Measurements from ENCODE around the gene FAM209A. TPM values are rescaled to one million over a fixed set of nuclear protein-coding genes. Genes with fewer than 3 reads are reported as not detected.

The FAM209A gene
- total and polyA plus RNA-seq, 5 donors from 2014 or later = 0.43 to 6.1 (median 0.68) TPM

GRCh38 chr20:56511926-56512325 lies 12.6 kb upstream of the FAM209A start:
- DNase-seq (no peak), ATAC-seq (ENCODE audit: low read depth in 2 of 2) (no peak)
- Mint-ChIP-seq H3K9me3 (no peaks in the 10 kb centered on the region), H3K27ac (no peak overlapping the region), H3K27me3 (no peaks in the 10 kb centered on the region), H3K4me3 (no peak overlapping the region), H3K36me3 (peaks cover 30% of the 10 kb centered on the region), H3K4me1 (peaks cover 0 to 5% (median 0%) of the 10 kb centered on the region in 4 donors)
- no peaks in the 10 kb centered on the region for H3K4me1 ChIP-seq (ENCODE audit: control insufficient read depth, insufficient read depth, low read length, poor library complexity, severe bottlenecking)
- H3K27me3 ChIP-seq (ENCODE audit: control insufficient read depth, insufficient read depth, low read length) = no peaks in the 10 kb centered on the region
- H3K27ac ChIP-seq (ENCODE audit: insufficient read depth, low read length, poor library complexity, severe bottlenecking) = no peak overlapping the region
- H3K36me3 ChIP-seq (ENCODE audit: control insufficient read depth, insufficient read depth, low read length) = peaks cover 42% of the 10 kb centered on the region
- no peaks in the 10 kb centered on the region for H3K9me3 ChIP-seq (ENCODE audit: control insufficient read depth in 2 of 2, low read length in 2 of 2)
- no peak overlapping the region for H3K4me3 ChIP-seq (ENCODE audit: low read depth, low read length)

- Mint-ChIP-seq H3K9me3 (peaks cover 0 to 4% (median 0%) of the 10 kb centered on the region in 7 donors), H3K36me3 (peaks cover 46% of the 10 kb centered on the region)
These were observed 11.1 kb upstream of the FAM209A start for GRCh38 chr20:56513161-56514150.

GRCh38 chr20:56516631-56517030 lies 7.9 kb upstream of the FAM209A start:
- Histone ChIP-seq H3K36me3 (ENCODE audit: control insufficient read depth, insufficient read depth, low read length) (peaks cover 76% of the 10 kb centered on the region), H3K27me3 (ENCODE audit: control insufficient read depth, insufficient read depth, low read length) (no peaks in the 10 kb centered on the region), H3K4me3 (ENCODE audit: low read depth, low read length) (no peak overlapping the region), H3K27ac (ENCODE audit: insufficient read depth, low read length, poor library complexity, severe bottlenecking) (no peak overlapping the region), H3K9me3 (ENCODE audit: control insufficient read depth in 2 of 2, low read length in 2 of 2) (peaks cover 9 to 33% of the 10 kb centered on the region in 2 experiments), H3K4me1 (ENCODE audit: control insufficient read depth, insufficient read depth, low read length, poor library complexity, severe bottlenecking) (no peaks in the 10 kb centered on the region)
- H3K4me1 Mint-ChIP-seq = peaks cover 0 to 2% (median 0%) of the 10 kb centered on the region in 4 donors
- H3K4me3 Mint-ChIP-seq = no peak overlapping the region
- no peaks in the 10 kb centered on the region for H3K27me3 Mint-ChIP-seq
- DNase-seq (no peak), ATAC-seq (ENCODE audit: low read depth in 2 of 2) (no peak)
- peaks cover 62% of the 10 kb centered on the region for H3K36me3 Mint-ChIP-seq
- peak overlapping the region in 1 of 3 donors; percentile 31 for H3K27ac Mint-ChIP-seq
- peaks cover 0 to 22% (median 5%) of the 10 kb centered on the region in 7 donors for H3K9me3 Mint-ChIP-seq

More at GRCh38 chr20:56513161-56514150, 11.1 kb upstream of the FAM209A start:
- H3K27ac ChIP-seq (ENCODE audit: insufficient read depth, low read length, poor library complexity, severe bottlenecking) = no peak overlapping the region
- H3K4me3 ChIP-seq (ENCODE audit: low read depth, low read length) = no peak overlapping the region
- no peaks in the 10 kb centered on the region for H3K27me3 Mint-ChIP-seq
- H3K4me1 Mint-ChIP-seq = peaks cover 0 to 2% (median 0%) of the 10 kb centered on the region in 4 donors
- no peaks in the 10 kb centered on the region for H3K27me3 ChIP-seq (ENCODE audit: control insufficient read depth, insufficient read depth, low read length)
- H3K4me3 Mint-ChIP-seq = no peak overlapping the region
- peaks cover 54% of the 10 kb centered on the region for H3K36me3 ChIP-seq (ENCODE audit: control insufficient read depth, insufficient read depth, low read length)
- peaks cover 0 to 2% of the 10 kb centered on the region in 2 experiments for H3K9me3 ChIP-seq (ENCODE audit: control insufficient read depth in 2 of 2, low read length in 2 of 2)
- H3K27ac Mint-ChIP-seq = no peak overlapping the region
- DNase-seq (no peak), ATAC-seq (ENCODE audit: low read depth in 2 of 2) (no peak)
- no peaks in the 10 kb centered on the region for H3K4me1 ChIP-seq (ENCODE audit: control insufficient read depth, insufficient read depth, low read length, poor library complexity, severe bottlenecking)

- Mint-ChIP-seq H3K27me3 (no peaks in the 10 kb centered on the region), H3K4me1 (peaks cover 0 to 2% (median 0%) of the 10 kb centered on the region in 4 donors), H3K9me3 (peaks cover 0 to 26% (median 5%) of the 10 kb centered on the region in 7 donors), H3K36me3 (peaks cover 62% of the 10 kb centered on the region), H3K4me3 (no peak overlapping the region), H3K27ac (no peak overlapping the region)
- no peak overlapping the region for H3K4me3 ChIP-seq (ENCODE audit: low read depth, low read length)
- no peaks in the 10 kb centered on the region for H3K27me3 ChIP-seq (ENCODE audit: control insufficient read depth, insufficient read depth, low read length)
- DNase-seq (no peak), ATAC-seq (ENCODE audit: low read depth in 2 of 2) (no peak)
- peaks cover 9 to 33% of the 10 kb centered on the region in 2 experiments for H3K9me3 ChIP-seq (ENCODE audit: control insufficient read depth in 2 of 2, low read length in 2 of 2)
- peaks cover 74% of the 10 kb centered on the region for H3K36me3 ChIP-seq (ENCODE audit: control insufficient read depth, insufficient read depth, low read length)
- no peak overlapping the region for H3K27ac ChIP-seq (ENCODE audit: insufficient read depth, low read length, poor library complexity, severe bottlenecking)
- no peaks in the 10 kb centered on the region for H3K4me1 ChIP-seq (ENCODE audit: control insufficient read depth, insufficient read depth, low read length, poor library complexity, severe bottlenecking)
These were observed 7.3 kb upstream of the FAM209A start for GRCh38 chr20:56517211-56517610.

GRCh38 chr20:56517641-56518040 lies 6.9 kb upstream of the FAM209A start:
- DNase-seq (no peak), ATAC-seq (ENCODE audit: low read depth in 2 of 2) (no peak)
- peaks cover 0 to 2% (median 0%) of the 10 kb centered on the region in 4 donors for H3K4me1 Mint-ChIP-seq
- no peaks in the 10 kb centered on the region for H3K27me3 Mint-ChIP-seq
- Histone ChIP-seq H3K36me3 (ENCODE audit: control insufficient read depth, insufficient read depth, low read length) (peaks cover 70% of the 10 kb centered on the region), H3K9me3 (ENCODE audit: control insufficient read depth in 2 of 2, low read length in 2 of 2) (peaks cover 9 to 33% of the 10 kb centered on the region in 2 experiments), H3K27ac (ENCODE audit: insufficient read depth, low read length, poor library complexity, severe bottlenecking) (no peak overlapping the region), H3K4me3 (ENCODE audit: low read depth, low read length) (no peak overlapping the region), H3K4me1 (ENCODE audit: control insufficient read depth, insufficient read depth, low read length, poor library complexity, severe bottlenecking) (no peaks in the 10 kb centered on the region), H3K27me3 (ENCODE audit: control insufficient read depth, insufficient read depth, low read length) (no peaks in the 10 kb centered on the region)
- H3K36me3 Mint-ChIP-seq = peaks cover 62% of the 10 kb centered on the region
- H3K27ac Mint-ChIP-seq = no peak overlapping the region
- H3K4me3 Mint-ChIP-seq = no peak overlapping the region
- H3K9me3 Mint-ChIP-seq = peaks cover 0 to 26% (median 5%) of the 10 kb centered on the region in 7 donors

- DNase-seq = no peak
- peaks cover 65% of the 10 kb centered on the region for H3K36me3 ChIP-seq (ENCODE audit: control insufficient read depth, insufficient read depth, low read length)
- peaks cover 0 to 3% (median 3%) of the 10 kb centered on the region in 4 donors for H3K4me1 Mint-ChIP-seq
- H3K27ac ChIP-seq (ENCODE audit: insufficient read depth, low read length, poor library complexity, severe bottlenecking) = no peak overlapping the region
- H3K9me3 Mint-ChIP-seq = peaks cover 0 to 26% (median 5%) of the 10 kb centered on the region in 7 donors
- H3K27me3 Mint-ChIP-seq = no peaks in the 10 kb centered on the region
- peaks cover 2% of the 10 kb centered on the region for H3K4me1 ChIP-seq (ENCODE audit: control insufficient read depth, insufficient read depth, low read length, poor library complexity, severe bottlenecking)
- no peak overlapping the region for H3K27ac Mint-ChIP-seq
- no peak overlapping the region for H3K4me3 Mint-ChIP-seq
- no peaks in the 10 kb centered on the region for H3K27me3 ChIP-seq (ENCODE audit: control insufficient read depth, insufficient read depth, low read length)
- no peak for ATAC-seq (ENCODE audit: low read depth in 2 of 2)
- H3K36me3 Mint-ChIP-seq = peaks cover 61% of the 10 kb centered on the region
- no peak overlapping the region for H3K4me3 ChIP-seq (ENCODE audit: low read depth, low read length)
- H3K9me3 ChIP-seq (ENCODE audit: control insufficient read depth in 2 of 2, low read length in 2 of 2) = peaks cover 9 to 33% of the 10 kb centered on the region in 2 experiments
These were observed 6.4 kb upstream of the FAM209A start for GRCh38 chr20:56518126-56518525.

GRCh38 chr20:56518721-56519398 lies 5.7 kb upstream of the FAM209A start:
- H3K9me3 ChIP-seq (ENCODE audit: control insufficient read depth in 2 of 2, low read length in 2 of 2) = peaks cover 9 to 33% of the 10 kb centered on the region in 2 experiments
- H3K27ac ChIP-seq (ENCODE audit: insufficient read depth, low read length, poor library complexity, severe bottlenecking) = no peak overlapping the region
- DNase-seq (no peak), ATAC-seq (ENCODE audit: low read depth in 2 of 2) (no peak)
- Mint-ChIP-seq H3K27me3 (no peaks in the 10 kb centered on the region), H3K27ac (no peak overlapping the region), H3K9me3 (peaks cover 0 to 26% (median 5%) of the 10 kb centered on the region in 7 donors), H3K4me3 (peak overlapping the region in 1 of 4 donors; percentile 38), H3K4me1 (peaks cover 0 to 7% (median 6%) of the 10 kb centered on the region in 4 donors), H3K36me3 (peaks cover 55% of the 10 kb centered on the region)
- H3K4me3 ChIP-seq (ENCODE audit: low read depth, low read length) = no peak overlapping the region
- peaks cover 3% of the 10 kb centered on the region for H3K4me1 ChIP-seq (ENCODE audit: control insufficient read depth, insufficient read depth, low read length, poor library complexity, severe bottlenecking)
- no peaks in the 10 kb centered on the region for H3K27me3 ChIP-seq (ENCODE audit: control insufficient read depth, insufficient read depth, low read length)
- H3K36me3 ChIP-seq (ENCODE audit: control insufficient read depth, insufficient read depth, low read length) = peaks cover 58% of the 10 kb centered on the region
